ENCODE results near the gene WDR47. TPM values are rescaled to one million over a fixed set of nuclear protein-coding genes. Genes with fewer than 3 reads are reported as not detected.
"Not testable (repeated sequence)": the region's sequence is repeated elsewhere in the genome, so short reads cannot be mapped to it uniquely, and the experiment has no call there.

Gene WDR47
- total RNA-seq, 2 experiments from 2014 or later = 6.9 to 7.6 TPM

DNA sequence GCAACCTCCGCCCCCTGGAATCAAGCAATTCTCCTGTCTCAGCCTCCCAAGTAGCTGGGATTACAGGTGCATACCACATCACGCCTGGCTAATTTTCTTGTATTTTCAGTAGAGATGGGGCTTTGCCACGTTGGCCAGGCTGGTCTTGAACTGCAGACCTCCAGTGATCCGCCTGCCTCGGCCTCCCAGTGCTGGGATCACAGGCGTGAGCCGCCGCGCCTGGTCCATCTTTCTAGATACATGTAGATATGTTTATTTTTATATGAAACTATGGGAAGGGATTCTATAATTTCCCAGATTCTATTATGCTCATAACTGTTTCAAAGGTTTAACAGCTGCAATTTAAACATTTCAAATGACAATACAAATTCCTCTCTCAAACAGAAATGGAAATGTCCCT, 105.7 kb downstream of the WDR47 start:
- Mint-ChIP-seq H3K36me3 (ENCODE audit: low read depth) (peaks cover 34% of the 10 kb centered on the region), H3K27ac (no peak overlapping the region), H3K4me3 (no peak overlapping the region), H3K27me3 (no peaks in the 10 kb centered on the region), H3K4me1 (no peaks in the 10 kb centered on the region), H3K9me3 (ENCODE audit: low read depth) (no peaks in the 10 kb centered on the region)
- intact Hi-C loops (cut with DNase I, micrococcal nuclease) = no loop called here
- no peak for ATAC-seq
- POLR2A ChIA-PET = no interaction called here
- no peak for DNase-seq
- CTCF ChIA-PET = no interaction called here

DNA sequence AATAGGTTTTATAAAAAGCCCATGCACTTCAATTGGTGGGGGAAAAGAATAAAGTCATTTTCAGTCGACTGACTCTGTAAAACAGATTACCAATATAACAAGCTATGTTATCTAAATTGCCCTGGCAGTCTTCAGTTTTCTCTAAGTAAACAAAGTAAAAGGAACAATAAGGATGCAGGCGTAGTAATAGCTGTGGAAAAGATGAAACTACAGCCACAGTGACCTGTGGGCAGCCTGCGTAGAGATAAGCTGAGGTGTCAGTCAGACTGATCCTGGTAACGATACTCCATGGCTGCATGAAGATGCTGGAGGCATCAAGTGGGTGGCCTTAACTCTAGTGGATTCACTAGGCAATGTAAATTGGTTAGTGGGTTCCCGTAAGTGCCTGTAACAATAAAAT, 108.0 kb downstream of the WDR47 start:
- no peak overlapping the region for H3K27ac Mint-ChIP-seq
- no peaks in the 10 kb centered on the region for H3K9me3 Mint-ChIP-seq (ENCODE audit: low read depth)
- intact Hi-C loops (cut with DNase I, micrococcal nuclease) = no loop called here
- ChIA-PET POLR2A (no interaction called here), CTCF (no interaction called here)
- no peak overlapping the region for H3K4me3 Mint-ChIP-seq
- H3K4me1 Mint-ChIP-seq = no peaks in the 10 kb centered on the region
- DNase-seq = no peak
- H3K36me3 Mint-ChIP-seq (ENCODE audit: low read depth) = peaks cover 41% of the 10 kb centered on the region
- ATAC-seq = no peak
- no peaks in the 10 kb centered on the region for H3K27me3 Mint-ChIP-seq

DNA sequence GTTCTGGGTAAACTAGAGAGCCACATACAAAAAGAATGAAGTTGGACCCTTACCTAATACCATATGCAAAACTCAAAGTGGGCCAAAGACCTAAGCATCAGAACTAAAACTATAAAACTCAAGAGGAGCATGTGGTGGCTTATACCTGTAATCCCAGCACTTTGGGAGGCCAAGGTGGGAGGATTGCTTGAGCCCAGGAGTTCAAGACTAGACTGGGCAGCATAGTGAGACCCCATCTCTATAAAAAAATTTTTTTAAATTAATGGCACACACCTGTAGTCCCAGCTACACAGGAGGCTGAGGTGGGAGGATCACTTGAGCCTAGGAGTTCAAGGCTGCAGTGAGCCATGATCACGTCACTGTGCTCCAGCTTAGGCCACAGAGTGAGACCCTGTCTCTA, 114.3 kb downstream of the WDR47 start:
- H3K9me3 Mint-ChIP-seq (ENCODE audit: low read depth); H3K4me3 Mint-ChIP-seq; H3K27me3 Mint-ChIP-seq; POLR2A ChIA-PET; DNase-seq; intact Hi-C loops (cut with DNase I, micrococcal nuclease); H3K4me1 Mint-ChIP-seq; ATAC-seq; H3K27ac Mint-ChIP-seq: not testable (repeated sequence)
- peaks cover 33% of the 10 kb centered on the region for H3K36me3 Mint-ChIP-seq (ENCODE audit: low read depth)
- CTCF ChIA-PET = interaction anchor here (1.2 kb wide), 1 partner anchor 29 kb away, joined by 3 read pairs; no protein-coding TSS in a partner anchor

DNA sequence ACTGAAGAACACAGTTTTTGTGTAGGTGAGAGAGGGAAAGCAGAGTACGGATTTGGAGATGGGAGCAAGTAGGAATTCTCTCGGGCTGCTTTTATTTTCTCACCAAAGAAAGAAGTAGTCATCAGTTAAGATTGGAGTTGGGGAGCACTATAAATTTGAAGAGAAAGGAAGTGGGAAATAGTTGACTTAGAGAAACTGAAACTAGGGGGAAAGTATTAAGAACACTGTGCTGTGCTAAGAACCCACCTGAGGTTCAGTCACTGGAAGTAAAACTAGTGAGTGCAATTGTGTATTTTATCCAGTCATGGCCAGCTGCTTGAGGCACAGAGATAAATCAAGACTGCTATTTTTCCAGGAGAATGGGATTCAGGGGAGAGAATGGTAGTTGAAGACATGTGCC, 116.0 kb downstream of the WDR47 start:
- Mint-ChIP-seq H3K27me3 (no peaks in the 10 kb centered on the region), H3K9me3 (ENCODE audit: low read depth) (no peaks in the 10 kb centered on the region), H3K27ac (no peak overlapping the region), H3K36me3 (ENCODE audit: low read depth) (peaks cover 25% of the 10 kb centered on the region), H3K4me3 (no peak overlapping the region), H3K4me1 (no peaks in the 10 kb centered on the region)
- ChIA-PET POLR2A (no interaction called here), CTCF (interaction anchor here (0.8 kb wide), 1 partner anchor 87 kb away, joined by 3 read pairs; no protein-coding TSS in a partner anchor)
- peak; percentile 71 for ATAC-seq
- intact Hi-C loops (cut with DNase I, micrococcal nuclease) = no loop called here
- DNase-seq = no peak

Other genes starting within 250 kb of the WDR47 start
- gene AKNAD1, start 185.0 kb downstream of the WDR47 start, total RNA-seq = not detected
- 10 to 100 TPM; 14.0 to 17.1 TPM for gene GPSM2, start 165.1 kb downstream of the WDR47 start, total RNA-seq
- gene CLCC1, start 78.6 kb downstream of the WDR47 start, total RNA-seq = 10 to 100 TPM; 15.7 to 17.1 TPM
- gene TAF13, start 33.9 kb upstream of the WDR47 start, total RNA-seq = 10 to 100 TPM; 12.1 to 20.1 TPM
- gene TMEM167B, start 48.7 kb upstream of the WDR47 start, total RNA-seq = 10 to 100 TPM; 26.8 to 28.4 TPM
- gene ELAPOR1, start 72.0 kb upstream of the WDR47 start, total RNA-seq = 1 to 10 TPM; 7.1 to 8.7 TPM
- 100 to 1,000 TPM; 224 to 240 TPM for gene SARS1, start 171.8 kb upstream of the WDR47 start, total RNA-seq
- gene CELSR2, start 207.4 kb upstream of the WDR47 start, total RNA-seq = 1 to 10 TPM; 1.9 to 2.0 TPM
- 10 to 100 TPM; 17.6 to 18.4 TPM for gene PSRC1, start 241.0 kb upstream of the WDR47 start, total RNA-seq